HEK293 (cell line): ENCODE results near the gene MMP23B.

ENCODE experiments used
- CTCF ChIP-seq: fragments of 450-650 bp; formaldehyde crosslinking; IDR thresholded peaks from 2 replicates; pipeline ENCODE4 v1.5.1; 2016; ENCODE audit warnings: missing biosample characterization, missing genetic modification characterization
- ELK4 ChIP-seq: IDR thresholded peaks from 2 replicates; pipeline ENCODE4 v1.6.1; 2011; ENCODE audit warnings: mild to moderate bottlenecking, low read depth, low read length, borderline replicate concordance
- GLI2 ChIP-seq: fragments of 450-650 bp; formaldehyde crosslinking; IDR thresholded peaks from 2 replicates; pipeline ENCODE4; 2017; ENCODE audit warnings: missing biosample characterization, missing genetic modification characterization, low read depth, borderline replicate concordance
- PRDM2 ChIP-seq: fragments of 450-650 bp; formaldehyde crosslinking; IDR thresholded peaks from 2 replicates; pipeline ENCODE4 v1.5.1; 2016; ENCODE audit warnings: missing biosample characterization, missing genetic modification characterization, borderline replicate concordance
- RBAK ChIP-seq: fragments of 450-650 bp; formaldehyde crosslinking; IDR thresholded peaks from 2 replicates; pipeline ENCODE4 v1.5.1; 2016; ENCODE audit warnings: missing biosample characterization, missing genetic modification characterization
- ZBTB11 ChIP-seq: fragments of 450-650 bp; formaldehyde crosslinking; conservative IDR thresholded peaks from 2 replicates; pipeline ENCODE4 v1.5.1; 2016; ENCODE audit warnings: low read depth, missing biosample characterization, missing genetic modification characterization
- ZNF311 ChIP-seq: fragments of 450-650 bp; formaldehyde crosslinking; IDR thresholded peaks from 2 replicates; pipeline ENCODE4 v1.5.1; 2017; ENCODE audit warnings: missing biosample characterization, missing genetic modification characterization, borderline replicate concordance
- ZNF48 ChIP-seq: fragments of 450-650 bp; formaldehyde crosslinking; IDR thresholded peaks from 2 replicates; pipeline ENCODE4 v1.5.1; 2016; ENCODE audit warnings: missing biosample characterization, missing genetic modification characterization
- ZNF677 ChIP-seq: fragments of 450-650 bp; IDR thresholded peaks from 2 replicates; pipeline ENCODE4 v1.5.0; 2018; ENCODE audit warnings: missing biosample characterization, mild to moderate bottlenecking, missing genetic modification characterization, moderate library complexity
- ZSCAN23 ChIP-seq: fragments of 450-650 bp; formaldehyde crosslinking; IDR thresholded peaks from 2 replicates; pipeline ENCODE4 v1.5.1; 2016; ENCODE audit warnings: missing biosample characterization, missing genetic modification characterization

- no peak for TF ChIP-seq CTCF (tag by site-specific recombination)
- no peak for TF ChIP-seq PRDM2 (tag by site-specific recombination)
- no peak for TF ChIP-seq ELK4
- TF ChIP-seq ZBTB11 (tag by site-specific recombination): no peak
- TF ChIP-seq GLI2: no peak
- TF ChIP-seq RBAK (tag by site-specific recombination): no peak
- no peak for TF ChIP-seq ZNF311 (tag by site-specific recombination)
- no peak for TF ChIP-seq ZNF677
- TF ChIP-seq ZNF48 (tag by site-specific recombination): no peak
- no peak for TF ChIP-seq ZSCAN23 (tag by site-specific recombination)
Observed at GRCh38 chr1:1671365-1672119, 39.6 kb downstream of the MMP23B start.
